T-helper 2 cell treated with Interferon-gamma antibody and Interleukin-4, amounts not matched to agents 5 μg/mL and 100 μg/mL, for 36 hours (primary cell): ENCODE data around the gene ARSB.
"Not testable (repeated sequence)": the region's sequence is repeated elsewhere in the genome, so short reads cannot be mapped to it uniquely, and the experiment has no call there.

Experiments
- DNase-seq: peaks from one replicate; pipeline ENCODE4 v3.0.0; 2021; ENCODE audit warnings: low spot score
- H3K27ac Mint-ChIP-seq: one replicate; pipeline ENCODE4 v1.8.0; 2021; ENCODE audit warnings: mild to moderate bottlenecking, mixed read lengths
- H3K27me3 Mint-ChIP-seq: one replicate; pipeline ENCODE4 v1.8.0; 2021; ENCODE audit warnings: low read depth, mixed read lengths
- H3K36me3 Mint-ChIP-seq: one replicate; pipeline ENCODE4 v1.8.0; 2021; ENCODE audit warnings: low read depth, mixed read lengths
- H3K4me1 Mint-ChIP-seq: one replicate; pipeline ENCODE4 v1.8.0; 2021; ENCODE audit warnings: low read depth, mixed read lengths
- H3K4me3 Mint-ChIP-seq: one replicate; pipeline ENCODE4 v1.8.0; 2022; ENCODE audit warnings: mild to moderate bottlenecking, moderate library complexity, mixed read lengths
- H3K9me3 Mint-ChIP-seq: one replicate; pipeline ENCODE4 v1.8.0; 2021; ENCODE audit warnings: mixed read lengths

The ARSB gene

DNA sequence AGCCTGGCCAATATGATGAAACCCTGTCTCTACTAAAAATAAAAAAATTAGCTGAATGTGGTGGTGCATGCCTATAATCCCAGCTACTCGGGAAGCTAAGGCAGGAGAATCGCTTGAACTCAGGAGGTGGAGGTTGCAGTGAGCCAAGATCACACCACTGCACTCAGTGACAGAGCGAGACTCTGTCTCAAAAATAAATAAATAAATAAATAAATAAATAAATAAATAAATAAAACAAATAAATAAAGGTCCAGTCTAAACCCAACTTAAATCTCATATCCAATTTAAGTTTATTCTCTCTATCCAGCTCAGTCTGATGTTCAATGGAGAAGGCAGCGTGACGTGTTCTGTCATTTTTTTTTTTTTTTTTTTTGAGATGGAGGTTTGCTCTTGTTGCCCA lies 222.4 kb downstream of the ARSB start:
- H3K9me3 Mint-ChIP-seq, H3K4me3 Mint-ChIP-seq, H3K36me3 Mint-ChIP-seq, H3K4me1 Mint-ChIP-seq, DNase-seq, H3K27ac Mint-ChIP-seq: not testable (repeated sequence)
- peaks cover 12% of the 10 kb centered on the region for H3K27me3 Mint-ChIP-seq

DNA sequence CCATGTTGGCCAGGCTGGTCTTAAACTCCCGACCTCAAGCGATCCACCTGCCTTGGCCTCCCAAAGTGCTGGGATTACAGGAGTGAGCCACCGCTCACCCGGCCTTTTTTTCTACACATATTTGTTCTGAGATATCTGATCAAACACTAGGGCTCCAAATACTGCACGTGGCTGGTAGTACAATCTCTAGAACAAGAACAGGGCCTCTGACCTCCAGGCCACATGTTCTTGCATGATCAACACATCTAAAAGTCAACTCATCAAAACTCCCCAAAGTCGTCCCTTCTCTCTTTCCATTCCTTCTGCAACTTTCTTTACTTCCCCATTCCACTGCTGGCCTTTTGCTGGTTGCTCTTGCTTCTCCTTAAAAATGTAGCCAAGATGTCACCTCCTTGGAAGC lies 223.3 kb downstream of the ARSB start:
- H3K9me3 Mint-ChIP-seq, result no peaks in the 10 kb centered on the region
- no peak overlapping the region for H3K4me3 Mint-ChIP-seq
- H3K36me3 Mint-ChIP-seq, result no peaks in the 10 kb centered on the region
- DNase-seq, result no peak
- peaks cover 15% of the 10 kb centered on the region for H3K4me1 Mint-ChIP-seq
- no peak overlapping the region for H3K27ac Mint-ChIP-seq
- H3K27me3 Mint-ChIP-seq, result peaks cover 17% of the 10 kb centered on the region

DNA sequence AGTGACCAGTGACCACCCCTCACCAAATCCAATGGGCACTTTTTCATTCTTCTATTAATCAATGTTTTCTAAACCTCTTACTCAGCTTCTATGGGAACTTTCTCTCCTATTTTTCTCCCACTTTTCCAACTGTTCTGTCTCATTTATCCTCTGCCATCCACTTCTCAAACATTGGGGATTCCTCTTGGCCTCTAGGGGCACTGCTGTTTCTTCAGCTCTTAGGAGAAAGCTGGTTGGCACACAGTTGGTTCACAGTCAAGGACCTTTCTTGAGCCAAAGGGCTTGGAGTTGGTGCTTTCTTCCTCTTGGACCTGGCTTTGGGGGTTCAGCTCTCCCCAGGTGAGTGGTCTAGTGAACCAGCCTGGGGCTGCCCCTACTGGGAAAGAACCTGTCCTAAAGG lies 224.3 kb downstream of the ARSB start:
- Mint-ChIP-seq H3K4me3 (no peak overlapping the region), H3K4me1 (peaks cover 15% of the 10 kb centered on the region), H3K36me3 (no peaks in the 10 kb centered on the region), H3K9me3 (no peaks in the 10 kb centered on the region), H3K27me3 (peaks cover 18% of the 10 kb centered on the region), H3K27ac (no peak overlapping the region)
- DNase-seq, result no peak

DNA sequence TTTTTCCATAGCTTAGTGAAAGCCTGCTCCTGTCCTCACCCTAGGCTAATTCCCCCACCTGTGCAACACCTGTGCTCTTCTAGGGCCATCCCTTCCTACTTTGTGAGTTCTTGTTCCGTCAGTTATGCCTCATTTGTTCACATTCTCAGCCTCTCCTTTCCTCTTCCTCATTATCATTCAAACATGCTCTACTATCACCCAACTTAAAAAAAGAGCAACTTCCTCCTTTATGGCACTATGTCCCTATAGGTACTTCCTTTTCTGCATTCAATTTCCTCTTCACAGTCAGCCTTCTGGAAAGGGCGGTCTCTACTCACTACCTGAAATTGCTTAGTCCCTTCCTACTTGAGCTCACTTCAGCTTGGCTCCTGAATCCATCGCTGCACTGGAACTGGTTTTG lies 224.7 kb downstream of the ARSB start:
- DNase-seq, result no peak
- Mint-ChIP-seq H3K27ac (no peak overlapping the region), H3K36me3 (no peaks in the 10 kb centered on the region), H3K4me3 (no peak overlapping the region), H3K9me3 (no peaks in the 10 kb centered on the region), H3K4me1 (peaks cover 15% of the 10 kb centered on the region), H3K27me3 (peaks cover 18% of the 10 kb centered on the region)

DNA sequence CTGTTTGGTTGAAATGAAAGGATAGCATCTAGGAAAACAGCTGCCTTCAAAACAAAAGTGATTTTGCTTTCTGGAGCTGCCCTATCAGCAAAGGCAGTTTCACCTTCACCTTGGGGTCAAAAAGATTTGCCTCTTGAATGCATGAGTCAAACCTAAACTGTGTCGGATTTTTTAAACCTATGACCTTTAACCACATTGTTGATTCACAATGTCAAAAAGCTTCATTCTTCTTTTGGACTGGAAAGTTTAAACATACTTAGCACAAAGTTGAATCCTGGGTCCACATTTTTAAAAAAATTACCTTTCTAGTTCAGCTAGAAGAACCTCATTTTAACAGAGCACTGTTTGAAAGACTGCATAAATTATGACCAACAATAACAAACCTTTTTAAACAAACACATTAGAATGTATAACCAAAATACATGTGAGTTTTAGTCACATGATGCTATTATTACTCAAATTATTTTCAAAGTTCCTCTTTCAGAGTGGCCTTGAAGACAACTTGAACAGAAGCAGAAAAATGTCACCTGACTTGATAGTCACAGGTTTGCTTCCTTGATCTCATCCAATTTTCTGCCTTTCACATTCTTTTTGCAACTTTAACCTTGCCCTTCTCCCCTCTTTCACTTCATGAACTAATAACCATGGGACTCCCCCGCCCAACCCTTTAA lies 226.8 kb downstream of the ARSB start:
- Mint-ChIP-seq H3K27ac (no peak overlapping the region), H3K4me1 (peaks cover 17% of the 10 kb centered on the region), H3K27me3 (peaks cover 12% of the 10 kb centered on the region), H3K36me3 (no peaks in the 10 kb centered on the region), H3K9me3 (no peaks in the 10 kb centered on the region), H3K4me3 (no peak overlapping the region)
- DNase-seq, result peak; percentile 14

DNA sequence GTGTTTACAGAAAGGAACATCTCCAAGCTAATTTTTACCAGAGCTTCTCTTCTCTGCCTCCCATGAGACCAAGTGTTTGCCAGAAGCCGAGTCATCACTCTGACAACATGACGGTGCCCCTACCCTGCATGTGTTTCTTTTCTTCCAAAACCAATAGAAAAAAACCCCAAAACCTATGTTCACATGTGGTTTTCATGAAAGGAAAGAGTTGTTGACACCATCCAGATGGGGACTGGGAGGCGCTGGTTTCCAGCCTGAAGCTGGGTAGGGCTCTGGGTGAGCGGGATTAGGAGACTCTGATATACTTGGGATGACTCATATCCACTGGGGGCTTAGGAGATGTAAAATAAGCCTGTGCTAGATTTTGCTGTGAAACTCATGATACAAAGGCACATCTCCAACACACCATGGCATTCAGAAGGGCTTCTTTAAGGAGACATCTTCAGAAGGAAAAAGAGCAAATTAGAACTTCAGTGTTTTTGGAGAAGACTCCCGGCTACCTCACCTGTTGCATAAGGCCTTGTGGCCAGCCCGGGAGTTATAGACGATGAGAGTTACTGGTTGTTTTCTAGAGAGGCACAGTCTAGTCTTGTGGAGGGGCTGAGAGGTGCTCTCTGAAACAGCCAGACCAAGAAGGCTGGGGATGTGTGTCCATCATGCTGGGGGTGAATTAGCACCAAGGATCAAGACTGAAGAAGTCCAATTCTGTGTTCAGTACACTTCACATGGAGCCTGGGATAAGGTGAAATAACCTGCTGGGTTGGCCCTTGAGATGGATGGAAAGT lies 227.6 kb downstream of the ARSB start:
- Mint-ChIP-seq H3K27me3 (peaks cover 12% of the 10 kb centered on the region), H3K36me3 (no peaks in the 10 kb centered on the region), H3K4me1 (peaks cover 17% of the 10 kb centered on the region), H3K27ac (no peak overlapping the region), H3K4me3 (no peak overlapping the region), H3K9me3 (no peaks in the 10 kb centered on the region)
- peak; percentile 4 for DNase-seq

DNA sequence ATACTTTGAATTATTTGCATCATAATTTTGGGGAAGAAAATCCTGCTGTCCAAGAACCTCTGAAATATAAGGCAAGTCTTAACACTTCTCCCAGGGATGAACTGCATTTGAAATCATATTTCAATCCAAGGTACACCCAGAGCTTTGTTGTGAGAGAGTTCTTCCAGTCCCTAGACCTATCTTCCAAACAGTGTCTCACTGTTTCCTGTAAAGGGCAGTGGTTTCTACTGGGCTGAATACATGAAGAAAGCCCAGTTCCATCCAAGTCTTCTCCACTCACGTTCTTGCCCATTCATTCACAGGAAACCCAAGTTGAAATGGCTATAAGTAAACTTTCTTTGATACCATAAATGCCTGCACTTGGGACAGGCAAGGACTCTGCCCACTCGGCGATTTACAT lies 228.3 kb downstream of the ARSB start:
- Mint-ChIP-seq H3K27me3 (peaks cover 9% of the 10 kb centered on the region), H3K27ac (no peak overlapping the region), H3K4me1 (peaks cover 17% of the 10 kb centered on the region), H3K9me3 (no peaks in the 10 kb centered on the region), H3K36me3 (no peaks in the 10 kb centered on the region), H3K4me3 (no peak overlapping the region)
- DNase-seq, result no peak

DNA sequence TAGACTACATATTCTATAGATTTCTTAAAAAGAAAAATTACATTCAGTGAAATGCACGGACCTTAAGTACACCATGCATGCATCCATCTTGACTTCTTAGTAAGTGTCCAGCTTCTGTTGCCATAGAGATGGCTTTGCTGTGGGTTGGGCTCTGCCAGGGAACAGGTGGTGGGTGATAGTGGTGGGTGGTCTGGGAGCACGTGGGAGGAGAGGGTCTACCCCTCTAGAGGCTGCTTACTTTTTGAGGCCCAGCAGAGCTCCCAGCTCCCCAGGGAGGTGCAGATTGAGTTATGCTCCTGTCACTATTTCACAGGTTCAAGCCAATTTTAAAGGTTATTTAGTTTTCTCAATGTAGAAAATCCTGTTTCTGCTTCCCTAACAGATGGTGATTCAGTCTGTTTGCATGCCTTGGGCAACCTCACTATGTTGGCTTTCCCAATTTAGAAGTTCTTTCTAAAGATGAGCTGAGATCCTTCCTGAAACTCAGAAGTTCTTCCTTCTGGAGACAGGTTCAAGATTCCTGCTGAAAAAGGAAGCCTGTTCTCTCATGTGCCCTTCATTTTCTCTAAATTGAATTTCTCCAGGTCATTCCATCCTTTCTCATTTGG lies 229.2 kb downstream of the ARSB start:
- Mint-ChIP-seq H3K4me1 (peaks cover 17% of the 10 kb centered on the region), H3K27me3 (peaks cover 9% of the 10 kb centered on the region), H3K27ac (no peak overlapping the region), H3K9me3 (no peaks in the 10 kb centered on the region), H3K4me3 (no peak overlapping the region), H3K36me3 (no peaks in the 10 kb centered on the region)
- DNase-seq, result no peak

DNA sequence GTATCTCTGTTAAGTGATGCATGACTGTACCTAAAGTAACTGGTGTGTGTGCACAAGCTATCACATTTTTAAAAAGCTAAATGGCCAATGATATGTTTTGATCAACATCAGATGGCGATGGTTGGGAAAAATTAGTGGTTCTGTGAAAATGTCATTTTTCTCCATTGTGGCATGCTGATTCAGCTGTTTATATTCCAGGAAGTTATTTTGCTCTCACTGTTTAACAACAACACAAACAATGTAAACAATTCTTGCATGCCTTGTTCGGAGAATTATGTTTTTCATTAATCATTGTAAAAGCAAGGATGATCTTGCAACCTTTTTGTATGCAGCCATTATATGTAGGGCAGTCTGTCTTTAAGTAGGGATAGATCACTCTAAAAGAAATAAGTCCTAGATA lies 230.5 kb downstream of the ARSB start:
- H3K27me3 Mint-ChIP-seq, result peaks cover 9% of the 10 kb centered on the region
- H3K36me3 Mint-ChIP-seq, result no peaks in the 10 kb centered on the region
- no peaks in the 10 kb centered on the region for H3K9me3 Mint-ChIP-seq
- no peak overlapping the region for H3K4me3 Mint-ChIP-seq
- no peak for DNase-seq
- H3K4me1 Mint-ChIP-seq, result peaks cover 14% of the 10 kb centered on the region
- H3K27ac Mint-ChIP-seq, result no peak overlapping the region

DNA sequence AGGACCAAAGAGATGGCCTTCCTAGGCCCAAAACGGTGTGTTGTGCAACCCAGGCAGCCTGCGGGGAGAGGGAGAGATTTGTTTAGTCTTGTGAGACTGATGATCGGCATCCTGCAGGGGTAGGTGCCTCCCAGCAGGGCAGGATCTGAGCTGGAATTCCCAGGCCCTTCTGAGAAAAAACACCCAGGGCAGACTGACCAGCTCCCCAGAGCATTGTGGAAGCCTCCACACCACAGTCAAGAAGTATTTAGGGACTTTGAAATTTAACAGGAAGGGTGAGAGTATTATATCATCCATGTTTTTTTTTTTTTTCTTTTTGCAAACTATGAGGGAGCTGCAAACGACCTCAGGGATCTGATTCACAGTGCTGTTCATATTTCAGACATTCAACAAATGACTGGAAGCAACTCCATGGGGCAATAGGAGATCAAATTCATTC lies 232.0 kb downstream of the ARSB start:
- DNase-seq, result no peak
- Mint-ChIP-seq H3K27me3 (peaks cover 15% of the 10 kb centered on the region), H3K4me1 (peaks cover 11% of the 10 kb centered on the region), H3K4me3 (no peak overlapping the region), H3K27ac (no peak overlapping the region), H3K9me3 (no peaks in the 10 kb centered on the region), H3K36me3 (no peaks in the 10 kb centered on the region)

DNA sequence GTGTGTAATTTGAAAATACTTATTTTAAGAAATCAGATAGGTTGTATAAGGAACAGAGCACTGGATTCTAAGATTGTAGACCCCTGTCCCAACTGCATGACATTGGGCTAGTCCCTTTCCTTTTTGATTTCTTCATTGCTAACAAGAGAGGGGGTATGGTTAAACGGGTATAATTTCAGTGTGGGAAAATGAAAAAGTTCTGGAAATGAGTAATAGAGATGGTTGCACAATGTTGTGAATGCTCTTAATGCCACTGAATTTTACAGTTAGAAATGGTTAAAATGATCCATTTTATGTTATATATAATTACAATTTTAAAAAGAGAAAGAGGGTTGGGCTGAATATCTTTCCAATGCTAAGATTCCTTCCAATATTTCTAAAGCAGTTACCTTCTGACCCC lies 233.2 kb downstream of the ARSB start:
- no peaks in the 10 kb centered on the region for H3K36me3 Mint-ChIP-seq
- H3K27ac Mint-ChIP-seq, result no peak overlapping the region
- peaks cover 10% of the 10 kb centered on the region for H3K27me3 Mint-ChIP-seq
- H3K4me3 Mint-ChIP-seq, result no peak overlapping the region
- peaks cover 2% of the 10 kb centered on the region for H3K4me1 Mint-ChIP-seq
- no peaks in the 10 kb centered on the region for H3K9me3 Mint-ChIP-seq
- no peak for DNase-seq

DNA sequence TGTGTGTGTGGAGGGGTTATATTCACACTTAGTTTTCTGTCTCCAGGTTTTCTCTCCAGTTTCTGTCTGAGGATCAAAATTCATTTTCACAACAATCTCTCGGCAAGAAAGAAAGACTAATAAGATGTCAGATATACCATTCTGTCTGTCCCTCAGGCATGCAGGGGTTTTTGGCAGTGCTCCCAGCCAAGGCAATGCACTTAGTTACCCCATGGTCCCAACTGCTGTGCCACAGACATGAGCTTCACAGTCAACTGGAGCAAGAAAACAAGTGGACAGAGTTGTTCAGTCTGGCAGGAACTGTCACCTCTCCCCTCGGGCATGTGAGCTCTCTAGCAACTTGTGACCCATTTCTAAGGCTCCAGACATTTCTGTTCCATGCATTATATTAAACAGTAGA lies 234.8 kb downstream of the ARSB start:
- no peak for DNase-seq
- peaks cover 12% of the 10 kb centered on the region for H3K27me3 Mint-ChIP-seq
- H3K9me3 Mint-ChIP-seq, result no peaks in the 10 kb centered on the region
- H3K4me1 Mint-ChIP-seq, result peaks cover 2% of the 10 kb centered on the region
- no peaks in the 10 kb centered on the region for H3K36me3 Mint-ChIP-seq
- no peak overlapping the region for H3K4me3 Mint-ChIP-seq
- no peak overlapping the region for H3K27ac Mint-ChIP-seq

DNA sequence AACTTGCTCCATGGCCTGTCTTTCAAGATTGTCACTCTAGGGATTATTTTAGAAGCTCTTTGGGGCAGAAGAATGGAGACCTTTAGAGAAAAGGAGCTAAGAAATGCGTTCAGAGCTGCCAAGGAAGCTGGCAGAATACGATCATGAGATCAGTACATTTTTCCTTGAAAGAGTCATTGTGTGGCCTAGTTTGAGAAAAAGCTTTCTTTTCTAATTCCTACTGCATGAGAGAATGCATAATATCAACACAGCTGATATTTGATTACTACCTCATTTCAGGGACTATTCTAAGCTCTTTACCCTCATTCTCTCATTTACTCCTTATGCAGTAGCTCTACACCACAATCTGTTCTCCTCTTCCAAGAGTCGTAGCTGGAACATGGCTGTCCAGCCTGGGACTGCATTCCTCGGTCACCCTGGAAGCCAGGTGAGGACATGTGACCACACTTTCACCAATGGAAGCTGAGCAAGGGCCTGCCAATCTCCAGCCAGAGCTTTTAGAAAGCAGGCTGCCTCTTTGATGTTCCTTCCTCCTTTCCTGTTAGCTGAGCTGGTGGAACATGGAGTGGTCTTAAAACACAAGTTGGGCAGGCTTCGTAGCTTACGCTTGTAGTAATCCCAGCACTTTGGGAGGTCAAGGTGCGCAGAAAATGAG lies 237.3 kb downstream of the ARSB start:
- Mint-ChIP-seq H3K4me1 (no peaks in the 10 kb centered on the region), H3K27me3 (peaks cover 17% of the 10 kb centered on the region), H3K9me3 (no peaks in the 10 kb centered on the region), H3K27ac (no peak overlapping the region), H3K4me3 (no peak overlapping the region), H3K36me3 (no peaks in the 10 kb centered on the region)
- no peak for DNase-seq

DNA sequence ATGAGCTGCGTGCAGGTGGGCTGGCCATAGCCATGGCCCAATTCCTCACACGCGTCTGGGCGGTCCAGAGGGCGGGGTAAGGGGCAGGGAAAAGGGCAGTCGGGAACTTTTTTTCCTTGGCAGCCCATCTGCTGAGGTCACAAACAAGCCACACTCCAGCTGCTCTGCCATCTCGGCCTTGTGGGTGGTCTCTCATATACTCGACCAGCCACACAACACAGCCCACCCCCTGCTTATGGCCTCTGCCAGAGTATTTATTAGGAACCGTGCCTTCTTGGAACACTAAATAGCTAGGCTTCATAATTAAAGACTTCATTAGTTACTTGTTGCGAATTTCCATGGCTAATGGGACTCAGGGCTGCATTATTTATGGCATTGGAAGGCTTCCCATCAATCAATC lies 238.1 kb downstream of the ARSB start:
- H3K27me3 Mint-ChIP-seq, result peaks cover 17% of the 10 kb centered on the region
- DNase-seq, result no peak
- H3K36me3 Mint-ChIP-seq, result no peaks in the 10 kb centered on the region
- no peaks in the 10 kb centered on the region for H3K4me1 Mint-ChIP-seq
- no peak overlapping the region for H3K4me3 Mint-ChIP-seq
- H3K27ac Mint-ChIP-seq, result no peak overlapping the region
- no peaks in the 10 kb centered on the region for H3K9me3 Mint-ChIP-seq
